SU-DHL-6 (cell line): ENCODE measurements around the gene PDE6A.

Source experiments
- H2AFZ ChIP-seq: fragments of 200-600 bp; sonication (generic); 2 replicates; pipeline ENCODE4 v1.6.1; 2014; ENCODE audit warnings: low read depth, mild to moderate bottlenecking, moderate library complexity, mixed read lengths, antibody characterized with exemption, low read length; ENCODE audit not compliant: severe bottlenecking
- H3F3A ChIP-seq: fragments of 200-600 bp; shearing (Covaris generic); 2 replicates; pipeline ENCODE4 v1.6.0; 2016; ENCODE audit warnings: antibody characterized with exemption, mild to moderate bottlenecking; ENCODE audit not compliant: insufficient read depth
- H3K27ac ChIP-seq: fragments of 200-600 bp; sonication (generic); 2 replicates; pipeline ENCODE4 v1.5.1; 2016; ENCODE audit warnings: low read depth, mild to moderate bottlenecking, low read length, moderate library complexity, mixed read lengths
- H3K27me3 ChIP-seq: fragments of 200-600 bp; sonication (generic), shearing (Covaris generic); 2 replicates; pipeline ENCODE4 v1.6.0; 2014; ENCODE audit warnings: mild to moderate bottlenecking, low read length
- H3K36me3 ChIP-seq: fragments of 200-600 bp; sonication (generic); 2 replicates; pipeline ENCODE4 v1.6.1; 2014; ENCODE audit warnings: mild to moderate bottlenecking, low read length, mixed read lengths
- H3K4me2 ChIP-seq: fragments of 300-600, 200-600 bp; shearing (Covaris generic), sonication (generic); 2 replicates; pipeline ENCODE4 v1.6.0; 2014; ENCODE audit warnings: low read length, low read depth, mild to moderate bottlenecking; ENCODE audit not compliant: poor library complexity, severe bottlenecking
- H3K4me3 ChIP-seq: fragments of 200-600 bp; sonication (generic); 2 replicates; pipeline ENCODE4 v1.5.1; 2014; ENCODE audit warnings: antibody characterized with exemption, low read length, mild to moderate bottlenecking, mixed read lengths; ENCODE audit not compliant: insufficient read depth, poor library complexity, severe bottlenecking
- H3K79me2 ChIP-seq: fragments of 200-600 bp; sonication (generic); 2 replicates; pipeline ENCODE4 v1.6.1; 2014; ENCODE audit warnings: mild to moderate bottlenecking, low read length, moderate library complexity; ENCODE audit not compliant: insufficient read depth
- H3K9ac ChIP-seq: fragments of 200-600 bp; sonication (generic); 2 replicates; pipeline ENCODE4 v1.7.0; 2014; ENCODE audit warnings: mild to moderate bottlenecking, low read length
- H3K9me2 ChIP-seq: fragments of 200-600 bp; sonication (generic); replicated peaks from 2 replicates; pipeline ENCODE4 v1.6.1; 2014; ENCODE audit warnings: low read length; ENCODE audit not compliant: insufficient read depth
- H3K9me3 ChIP-seq: fragments of 200-600 bp; sonication (generic); 2 replicates; pipeline ENCODE4 v1.6.1; 2014; ENCODE audit warnings: low read length, mixed read lengths; ENCODE audit not compliant: insufficient read depth
- H4K20me1 ChIP-seq: fragments of 200-600 bp; sonication (generic); 2 replicates; pipeline ENCODE4 v1.6.1; 2014; ENCODE audit warnings: low read depth, mild to moderate bottlenecking, antibody characterized with exemption, low read length, moderate library complexity, mixed read lengths
- EZH2phosphoT487 ChIP-seq: fragments of 200-600 bp; sonication (generic), shearing (Covaris generic); conservative IDR thresholded peaks from 2 replicates; pipeline ENCODE4 v1.6.1; 2018; ENCODE audit warnings: mild to moderate bottlenecking, antibody characterized with exemption, low read length, moderate library complexity, mixed read lengths
- TF ChIP-seq, protein P1 (sequence below): fragments of 200-600 bp; sonication (generic); IDR thresholded peaks from one replicate; pipeline ENCODE4 v1.5.1; 2017; ENCODE audit warnings: antibody characterized with exemption, mild to moderate bottlenecking, low read length, moderate library complexity; ENCODE audit not compliant: insufficient read depth, poor library complexity, severe bottlenecking

Gene PDE6A

DNA sequence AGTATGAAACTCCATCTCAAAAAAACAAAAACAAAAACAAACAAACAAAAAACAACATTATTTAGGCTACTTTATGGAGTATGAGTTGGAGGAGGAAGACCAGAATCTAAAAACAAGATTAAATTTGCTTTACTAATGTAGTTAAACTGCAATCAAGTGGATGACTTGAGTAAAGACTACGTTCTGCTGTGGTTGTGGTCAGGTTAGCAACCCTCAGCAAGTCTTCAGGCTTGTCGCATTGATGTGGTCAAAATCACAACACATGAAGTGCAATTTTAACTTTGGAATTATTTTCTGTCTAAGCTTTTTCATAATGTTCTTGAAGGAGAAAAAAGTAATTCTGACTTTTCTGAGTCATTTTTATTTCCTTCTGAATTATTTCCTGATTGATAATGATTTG, 43.1 kb downstream of the PDE6A start:
- Histone ChIP-seq H3K36me3 (no peaks in the 10 kb centered on the region), H3K27me3 (no peaks in the 10 kb centered on the region), H3K9me2 (no peaks in the 10 kb centered on the region), H3K9me3 (no peaks in the 10 kb centered on the region), H3K4me3 (no peak overlapping the region), H3K4me2 (no peak overlapping the region), H4K20me1 (no peaks in the 10 kb centered on the region), H3F3A (no peaks in the 10 kb centered on the region), H3K27ac (no peak overlapping the region), H3K9ac (no peak overlapping the region), H2AFZ (no peak overlapping the region), H3K79me2 (no peaks in the 10 kb centered on the region)
- TF ChIP-seq, protein P1, sequence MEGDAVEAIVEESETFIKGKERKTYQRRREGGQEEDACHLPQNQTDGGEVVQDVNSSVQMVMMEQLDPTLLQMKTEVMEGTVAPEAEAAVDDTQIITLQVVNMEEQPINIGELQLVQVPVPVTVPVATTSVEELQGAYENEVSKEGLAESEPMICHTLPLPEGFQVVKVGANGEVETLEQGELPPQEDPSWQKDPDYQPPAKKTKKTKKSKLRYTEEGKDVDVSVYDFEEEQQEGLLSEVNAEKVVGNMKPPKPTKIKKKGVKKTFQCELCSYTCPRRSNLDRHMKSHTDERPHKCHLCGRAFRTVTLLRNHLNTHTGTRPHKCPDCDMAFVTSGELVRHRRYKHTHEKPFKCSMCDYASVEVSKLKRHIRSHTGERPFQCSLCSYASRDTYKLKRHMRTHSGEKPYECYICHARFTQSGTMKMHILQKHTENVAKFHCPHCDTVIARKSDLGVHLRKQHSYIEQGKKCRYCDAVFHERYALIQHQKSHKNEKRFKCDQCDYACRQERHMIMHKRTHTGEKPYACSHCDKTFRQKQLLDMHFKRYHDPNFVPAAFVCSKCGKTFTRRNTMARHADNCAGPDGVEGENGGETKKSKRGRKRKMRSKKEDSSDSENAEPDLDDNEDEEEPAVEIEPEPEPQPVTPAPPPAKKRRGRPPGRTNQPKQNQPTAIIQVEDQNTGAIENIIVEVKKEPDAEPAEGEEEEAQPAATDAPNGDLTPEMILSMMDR, result no peak
- TF ChIP-seq EZH2phosphoT487, result no peak

- Histone ChIP-seq H3K79me2 (no peaks in the 10 kb centered on the region), H3K9me2 (no peaks in the 10 kb centered on the region), H3K9ac (no peak overlapping the region), H4K20me1 (no peaks in the 10 kb centered on the region), H3K4me3 (no peak overlapping the region), H2AFZ (no peak overlapping the region), H3K27me3 (no peaks in the 10 kb centered on the region), H3K9me3 (no peaks in the 10 kb centered on the region), H3K36me3 (no peaks in the 10 kb centered on the region), H3F3A (no peaks in the 10 kb centered on the region), H3K4me2 (no peak overlapping the region), H3K27ac (no peak overlapping the region)
- TF ChIP-seq, protein P1, result no peak
- TF ChIP-seq EZH2phosphoT487, result no peak
Measured at GRCh38 chr5:149900390-149900789, 44.2 kb downstream of the PDE6A start.

DNA sequence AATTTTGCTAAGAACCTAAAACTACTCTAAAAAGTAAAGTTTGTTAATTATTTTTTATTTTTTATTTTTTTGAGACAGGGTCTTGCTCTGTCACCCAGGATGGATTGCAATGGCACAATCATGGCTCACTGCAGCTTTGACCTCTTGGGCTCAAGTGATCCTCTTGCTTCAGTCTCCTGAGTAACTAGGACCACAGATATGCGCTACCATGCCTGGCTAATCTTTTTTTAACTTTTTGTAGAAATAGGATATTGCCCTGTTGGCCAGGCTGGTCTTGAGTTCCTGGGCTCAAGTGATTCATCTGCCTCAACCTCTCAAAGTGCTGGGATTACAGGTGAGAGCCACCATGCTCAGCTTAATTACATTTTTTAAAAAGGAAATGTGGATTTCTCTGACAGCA, 45.8 kb downstream of the PDE6A start:
- Histone ChIP-seq H3K27ac (no peak overlapping the region), H3K4me2 (no peak overlapping the region), H3K4me3 (no peak overlapping the region), H4K20me1 (no peaks in the 10 kb centered on the region), H3K9me3 (no peaks in the 10 kb centered on the region), H3K9me2 (no peaks in the 10 kb centered on the region), H3K79me2 (no peaks in the 10 kb centered on the region), H3K36me3 (no peaks in the 10 kb centered on the region), H3K27me3 (no peaks in the 10 kb centered on the region), H3K9ac (no peak overlapping the region), H2AFZ (no peak overlapping the region), H3F3A (no peaks in the 10 kb centered on the region)
- no peak for TF ChIP-seq EZH2phosphoT487
- TF ChIP-seq, protein P1, result no peak
